Gastrocnemius medialis (tissue), 4 donors: Measurements from ENCODE around the gene PEX12. TPM values are rescaled to one million over a fixed set of nuclear protein-coding genes. Genes with fewer than 3 reads are reported as not detected.

ENCODE experiments used
- ATAC-seq, 2 donors: fragments of 150-250 bp; one replicate each; pipeline ENCODE4 v1.9.1; 2016
- DNase-seq, 2 donors: peaks; one replicate each; pipeline ENCODE4 v3.0.0-alpha.2; 2019
- H3K27ac ChIP-seq, 4 donors: fragments of 200-600 bp; sonication (generic); 1 replicate in 1 of 4; 2 replicates in 3 of 4; pipeline ENCODE4 v1.5.1; 2016 to 2018; ENCODE audit warnings: mild to moderate bottlenecking in 2 of 4, moderate library complexity in 1 of 4
- H3K27me3 ChIP-seq, 3 donors: fragments of 200-600 bp; sonication (generic) in 2 of 3; 1 replicate in 1 of 3; 2 replicates in 2 of 3; pipeline versions ENCODE4 v1.5.1 to v1.6.0; 2016 to 2019; ENCODE audit warnings: mild to moderate bottlenecking in 1 of 3, moderate library complexity in 1 of 3
- H3K36me3 ChIP-seq, 2 donors: fragments of 200-600 bp; sonication (generic) in 1 of 2; one replicate each; pipeline ENCODE4 v1.5.1; 2017 to 2018
- H3K4me1 ChIP-seq, 2 donors: fragments of 200-600 bp; sonication (generic) in 1 of 2; one replicate each; pipeline ENCODE4 v1.5.1; 2016 to 2017; ENCODE audit warnings: mild to moderate bottlenecking in 2 of 2
- H3K4me3 ChIP-seq, 4 donors: fragments of 200-600 bp; sonication (generic) in 3 of 4; 1 replicate in 1 of 4; 2 replicates in 3 of 4; pipeline ENCODE4 v1.5.1; 2016 to 2019; ENCODE audit warnings: mild to moderate bottlenecking in 2 of 4
- H3K9me3 ChIP-seq, 3 donors: fragments of 200-600 bp; sonication (generic) in 2 of 3; 1 replicate in 1 of 3; 2 replicates in 2 of 3; pipeline ENCODE4 v1.5.1; 2016 to 2019
- CTCF ChIP-seq, 5 experiments: fragments of 450-650 bp in 3 of 5; fragments of 200-600 bp in 2 of 5; sonication (generic) in 2 of 5; IDR thresholded peaks in 4 of 5; conservative IDR thresholded peaks in 1 of 5; 1 replicate in 4 of 5; 2 replicates in 1 of 5; pipeline ENCODE4 v1.5.1; 2016 to 2019; ENCODE audit warnings: antibody characterized with exemption in 5 of 5, mild to moderate bottlenecking in 3 of 5, moderate library complexity in 3 of 5
- POLR2A ChIP-seq, 2 donors: fragments of 450-650 bp; IDR thresholded peaks; one replicate each; pipeline ENCODE4 v1.6.1; 2017; ENCODE audit warnings: antibody characterized with exemption in 2 of 2, mild to moderate bottlenecking in 2 of 2, moderate library complexity in 2 of 2
- in situ Hi-C, 4 donors: fragments of 200-750 bp; cut with MboI; loops; one replicate each; pipeline versions ENCODE4 v1.15.0 to v1.8.0; 2017; ENCODE audit warnings: low sequenced_read_pairs in 4 of 4
- intact Hi-C: fragments of 100-400 bp; cut with DNase I; formaldehyde crosslinking; loops from one replicate; pipeline ENCODE4 v1.15.1; 2023; ENCODE audit warnings: low total_unique reads
- total RNA-seq, 4 donors: library from RNA; depleted of rRNA; stranded (reverse); fragments of >200 nt; gene quantifications; one replicate each; pipeline versions ENCODE4 v1.1.0 to v1.2.3, GENCODE V29; 2016

The PEX12 gene
- total RNA-seq, 4 donors from 2014 or later: 4.4 to 14.2 (median 6.2) TPM

- intact Hi-C loops (loop anchor here (1.0 to 10.0 kb wide), 4 partner anchors 9 to 613 kb away; partner anchors contain the start of genes AP2B1, CCT6B, TAF15 and ZNF830), in situ Hi-C loops (loop anchor here in 1 of 4 donors (25.0 kb wide), 1 partner anchor 959 kb away; the partner anchor contains the start of genes GGNBP2, MYO19 and PIGW)
- no peaks in the 10 kb centered on the region for H3K9me3 ChIP-seq
- H3K36me3 ChIP-seq: peaks cover 0 to 10% of the 10 kb centered on the region in 2 donors
- ATAC-seq (peak; percentile 41 to 47), DNase-seq (peak in 1 of 2 donors; percentile 25)
- H3K4me3 ChIP-seq: peak overlapping the region; percentile 68 to 88 (median 80)
- TF ChIP-seq POLR2A (IDR thresholded peaks at IDR 0.05) (no peak), CTCF (IDR thresholded peaks at IDR 0.05 in 4 of 5, conservative IDR thresholded peaks at IDR 0.05 in 1 of 5) (no peak)
- H3K27me3 ChIP-seq: no peaks in the 10 kb centered on the region
- H3K4me1 ChIP-seq: peaks cover 18 to 24% of the 10 kb centered on the region in 2 donors
- peak overlapping the region; percentile 85 to 94 (median 90) for H3K27ac ChIP-seq
Observed at GRCh38 chr17:35577830-35578196, 558 bp downstream of the PEX12 start.

DNA sequence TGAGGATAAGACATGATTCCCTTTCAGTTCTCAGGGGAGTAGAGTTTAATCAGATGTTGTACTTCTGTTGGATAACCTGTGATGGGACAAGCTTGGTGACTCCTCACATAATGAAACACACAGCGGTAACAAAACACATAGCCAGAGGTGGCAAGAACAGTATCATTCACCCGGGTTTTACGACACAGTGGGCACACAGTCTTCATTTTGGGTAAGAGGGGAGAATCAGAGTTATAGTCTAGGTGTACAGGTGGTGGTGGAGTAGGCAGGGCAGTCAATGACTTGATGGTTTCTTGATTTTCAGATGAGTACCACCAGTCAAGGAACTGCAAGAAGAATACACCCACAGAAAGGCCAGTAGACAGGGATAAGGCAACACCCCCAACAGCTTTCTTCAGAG is 2.6 kb downstream of the PEX12 start:
- in situ Hi-C loops: loop anchor here in 1 of 4 donors (25.0 kb wide), 1 partner anchor 962 kb away; the partner anchor contains the start of genes GGNBP2, MYO19 and PIGW
- no peaks in the 10 kb centered on the region for H3K27me3 ChIP-seq
- peaks cover 18 to 24% of the 10 kb centered on the region in 2 donors for H3K4me1 ChIP-seq
- intact Hi-C loops: loop anchor here (5.0 to 10.0 kb wide), 2 partner anchors 232 to 611 kb away; partner anchors contain the start of genes CCT6B, TAF15 and ZNF830
- peaks cover 0 to 10% of the 10 kb centered on the region in 2 donors for H3K36me3 ChIP-seq
- no peak for TF ChIP-seq POLR2A (IDR thresholded peaks at IDR 0.05)
- TF ChIP-seq CTCF (IDR thresholded peaks at IDR 0.05 in 4 of 5, conservative IDR thresholded peaks at IDR 0.05 in 1 of 5): no peak
- H3K27ac ChIP-seq: no peak overlapping the region
- DNase-seq (no peak), ATAC-seq (no peak)
- no peaks in the 10 kb centered on the region for H3K9me3 ChIP-seq
- H3K4me3 ChIP-seq: no peak overlapping the region

- Histone ChIP-seq H3K9me3 (no peaks in the 10 kb centered on the region), H3K4me3 (peak overlapping the region in 1 of 4 donors; percentile 64), H3K27ac (no peak overlapping the region), H3K27me3 (no peaks in the 10 kb centered on the region), H3K4me1 (peaks cover 22 to 25% of the 10 kb centered on the region in 2 donors), H3K36me3 (no peaks in the 10 kb centered on the region)
- DNase-seq (no peak), ATAC-seq (no peak)
- in situ Hi-C loops (loop anchor here in 2 of 4 donors (25.0 kb wide), 1 partner anchor 582 kb away; the partner anchor contains the start of gene LIG3 (in 2 of the 2)), intact Hi-C loops (no loop called here)
- TF ChIP-seq POLR2A (IDR thresholded peaks at IDR 0.05): no peak
- no peak for TF ChIP-seq CTCF (IDR thresholded peaks at IDR 0.05 in 4 of 5, conservative IDR thresholded peaks at IDR 0.05 in 1 of 5)
Observed at GRCh38 chr17:35569405-35569804, 9.0 kb downstream of the PEX12 start.

GRCh38 chr17:35568561-35568960 is 9.8 kb downstream of the PEX12 start:
- no peak for DNase-seq
- intact Hi-C loops: loop anchor here (1.0 kb wide), 1 partner anchor 10 kb away; the partner anchor contains the start of gene PEX12
- Histone ChIP-seq H3K4me3 (peak overlapping the region; percentile 64 to 96 (median 81)), H3K9me3 (no peaks in the 10 kb centered on the region), H3K4me1 (peaks cover 22 to 25% of the 10 kb centered on the region in 2 donors), H3K36me3 (no peaks in the 10 kb centered on the region), H3K27ac (peak overlapping the region; percentile 80 to 88 (median 84)), H3K27me3 (no peaks in the 10 kb centered on the region)
- in situ Hi-C loops: loop anchor here in 2 of 4 donors (25.0 kb wide), 1 partner anchor 581 kb away; the partner anchor contains the start of gene LIG3 (in 2 of the 2)
- TF ChIP-seq POLR2A (IDR thresholded peaks at IDR 0.05) (no peak), CTCF (IDR thresholded peaks at IDR 0.05 in 4 of 5, conservative IDR thresholded peaks at IDR 0.05 in 1 of 5) (no peak)
- ATAC-seq: peak; percentile 32 to 43
